ENCODE measurements around the gene SMIM17. TPM values are rescaled to one million over a fixed set of nuclear protein-coding genes. Genes with fewer than 3 reads are reported as not detected.

SMIM17 gene
- total RNA-seq, 1 donor from 2014 or later: 2.4 TPM

DNA sequence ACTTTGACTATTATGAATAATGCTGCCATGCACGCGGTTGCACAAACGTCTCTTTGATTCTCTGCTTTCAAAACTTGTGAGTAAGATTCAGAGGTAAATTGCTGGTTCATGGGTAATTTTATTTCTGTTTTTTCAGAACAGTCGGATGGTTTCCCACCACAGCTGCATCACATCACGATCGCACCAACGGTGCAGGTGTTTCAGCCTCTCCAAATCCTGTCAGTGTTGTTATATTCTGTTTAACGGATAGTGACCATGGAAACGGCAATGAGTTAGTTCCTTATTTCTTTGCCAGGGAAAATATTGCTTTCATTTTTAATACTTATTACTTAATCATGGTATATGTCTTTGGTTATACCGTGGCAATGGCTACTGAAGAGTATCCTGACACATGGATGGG, 47.7 kb downstream of the SMIM17 start:
- no peak overlapping the region for H3K27ac ChIP-seq
- H4K20me1 ChIP-seq (ENCODE audit: low read depth): no peaks in the 10 kb centered on the region
- no peak overlapping the region for H3K4me3 Mint-ChIP-seq
- H3K79me2 ChIP-seq (ENCODE audit: low read depth): no peaks in the 10 kb centered on the region
- no peaks in the 10 kb centered on the region for H3K27me3 Mint-ChIP-seq (ENCODE audit: insufficient read depth, low read depth)
- H3K9me3 Mint-ChIP-seq: peaks cover 55% of the 10 kb centered on the region
- no peak for TF ChIP-seq EZH2phosphoT487 (IDR thresholded peaks at IDR 0.05)
- TF ChIP-seq CTCF (IDR thresholded peaks at IDR 0.05): no peak
- no peak for TF ChIP-seq EZH2 (IDR thresholded peaks at IDR 0.05)
- H2AFZ ChIP-seq (replicated peaks): no peak overlapping the region
- peaks cover 12% of the 10 kb centered on the region for H3K9me3 ChIP-seq (ENCODE audit: low read depth)
- no peaks in the 10 kb centered on the region for H3K36me3 Mint-ChIP-seq
- H3K27ac Mint-ChIP-seq: no peak overlapping the region
- H3K36me3 ChIP-seq: no peaks in the 10 kb centered on the region
- DNase-seq (ENCODE audit: low spot score): no peak
- H3K4me1 ChIP-seq: no peaks in the 10 kb centered on the region
- H3K4me2 ChIP-seq: no peak overlapping the region
- no peaks in the 10 kb centered on the region for H3K4me1 Mint-ChIP-seq
- no peak overlapping the region for H3K9ac ChIP-seq
- H3F3A ChIP-seq (ENCODE audit: low read depth): no peaks in the 10 kb centered on the region
- no peak overlapping the region for H3K4me3 ChIP-seq
- H3K27me3 ChIP-seq: no peaks in the 10 kb centered on the region

DNA sequence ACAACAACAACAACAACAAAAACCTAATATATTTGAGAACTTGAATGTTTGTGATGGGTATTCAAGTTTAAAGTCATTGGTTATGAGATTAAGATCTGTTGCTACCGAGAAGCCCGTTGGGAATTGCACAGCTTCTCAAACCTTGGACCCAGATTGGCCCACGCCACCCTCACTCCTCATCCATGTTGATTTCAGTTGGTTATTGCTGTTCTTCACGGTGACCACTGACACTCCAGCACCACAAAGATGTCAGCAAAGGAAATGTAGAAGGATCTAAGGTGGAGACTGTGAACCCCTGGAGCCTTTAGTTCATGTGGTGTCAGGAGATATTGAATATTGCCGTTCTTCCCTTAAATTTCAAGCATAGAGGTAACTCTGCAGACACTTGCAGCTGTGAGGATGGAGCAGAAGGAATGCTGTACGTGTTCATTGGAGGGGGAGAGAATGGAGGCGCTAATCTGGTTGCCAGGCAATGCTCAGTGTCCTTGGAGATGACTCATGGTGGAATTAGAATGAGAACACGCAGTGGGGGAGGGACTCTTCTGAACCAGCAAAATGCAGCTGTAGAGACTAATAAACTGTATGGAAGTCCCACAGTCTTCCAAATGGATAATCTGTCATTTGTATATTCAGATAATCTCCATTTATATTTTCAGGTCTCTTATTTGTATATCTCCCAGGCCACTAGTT, 49.4 kb downstream of the SMIM17 start:
- no peak overlapping the region for H3K9ac ChIP-seq
- H3K4me2 ChIP-seq: no peak overlapping the region
- no peaks in the 10 kb centered on the region for H3K4me1 Mint-ChIP-seq
- no peaks in the 10 kb centered on the region for H3K79me2 ChIP-seq (ENCODE audit: low read depth)
- no peak overlapping the region for H3K4me3 Mint-ChIP-seq
- TF ChIP-seq EZH2phosphoT487 (IDR thresholded peaks at IDR 0.05) (no peak), EZH2 (IDR thresholded peaks at IDR 0.05) (no peak), CTCF (IDR thresholded peaks at IDR 0.05) (no peak)
- H3K36me3 ChIP-seq: no peaks in the 10 kb centered on the region
- H2AFZ ChIP-seq (replicated peaks): no peak overlapping the region
- H3F3A ChIP-seq (ENCODE audit: low read depth): no peaks in the 10 kb centered on the region
- no peaks in the 10 kb centered on the region for H3K27me3 ChIP-seq
- DNase-seq (ENCODE audit: low spot score): no peak
- peaks cover 12% of the 10 kb centered on the region for H3K9me3 ChIP-seq (ENCODE audit: low read depth)
- H3K4me3 ChIP-seq: no peak overlapping the region
- no peak overlapping the region for H3K27ac ChIP-seq
- no peaks in the 10 kb centered on the region for H4K20me1 ChIP-seq (ENCODE audit: low read depth)
- peaks cover 43% of the 10 kb centered on the region for H3K9me3 Mint-ChIP-seq
- no peaks in the 10 kb centered on the region for H3K27me3 Mint-ChIP-seq (ENCODE audit: insufficient read depth, low read depth)
- no peak overlapping the region for H3K27ac Mint-ChIP-seq
- no peaks in the 10 kb centered on the region for H3K4me1 ChIP-seq
- no peaks in the 10 kb centered on the region for H3K36me3 Mint-ChIP-seq

DNA sequence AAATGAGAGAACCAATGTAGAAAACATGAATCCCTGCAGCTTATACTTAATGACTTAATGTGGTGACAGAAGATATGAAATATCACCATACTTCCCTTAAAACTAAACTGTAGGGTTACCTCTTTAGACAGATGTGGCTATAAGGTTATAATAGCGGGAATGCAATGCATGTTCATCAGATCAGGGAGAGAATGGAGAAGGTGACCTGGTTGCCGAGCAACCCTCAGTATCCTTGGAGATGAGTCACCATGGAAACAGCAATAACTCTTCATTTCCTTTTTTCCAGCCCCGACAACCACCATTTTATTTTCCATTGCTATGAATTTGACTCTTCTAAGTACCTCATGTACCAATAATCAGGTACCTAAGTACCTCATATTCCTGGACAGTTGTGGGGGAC, 56.6 kb downstream of the SMIM17 start:
- Histone ChIP-seq H3K27ac (no peak overlapping the region), H3K4me3 (no peak overlapping the region), H2AFZ (replicated peaks) (no peak overlapping the region), H3K79me2 (ENCODE audit: low read depth) (no peaks in the 10 kb centered on the region), H3F3A (ENCODE audit: low read depth) (no peaks in the 10 kb centered on the region), H3K9ac (no peak overlapping the region), H4K20me1 (ENCODE audit: low read depth) (no peaks in the 10 kb centered on the region), H3K36me3 (no peaks in the 10 kb centered on the region), H3K9me3 (ENCODE audit: low read depth) (peaks cover 29% of the 10 kb centered on the region), H3K27me3 (no peaks in the 10 kb centered on the region), H3K4me2 (no peak overlapping the region), H3K4me1 (no peaks in the 10 kb centered on the region)
- no peaks in the 10 kb centered on the region for H3K4me1 Mint-ChIP-seq
- TF ChIP-seq CTCF (IDR thresholded peaks at IDR 0.05) (no peak), EZH2 (IDR thresholded peaks at IDR 0.05) (no peak), EZH2phosphoT487 (IDR thresholded peaks at IDR 0.05) (no peak)
- H3K27me3 Mint-ChIP-seq (ENCODE audit: insufficient read depth, low read depth): no peaks in the 10 kb centered on the region
- H3K9me3 Mint-ChIP-seq: peaks cover 49% of the 10 kb centered on the region
- H3K4me3 Mint-ChIP-seq: no peak overlapping the region
- no peaks in the 10 kb centered on the region for H3K36me3 Mint-ChIP-seq
- no peak overlapping the region for H3K27ac Mint-ChIP-seq
- no peak for DNase-seq (ENCODE audit: low spot score)

Measured in neural progenitor cell (in vitro differentiated cells).